HepG2 (cell line): ENCODE results near the gene DIMT1. TPM values are rescaled to one million over a fixed set of nuclear protein-coding genes. Genes with fewer than 3 reads are reported as not detected.

Experiments
- HMG20B ChIP-seq: conservative IDR thresholded peaks from 2 replicates; pipeline ENCODE4 v1.6.1; 2016; ENCODE audit warnings: missing genetic modification reagents, missing compliant biosample characterization
- HOXA5 ChIP-seq: sonication (generic); formaldehyde crosslinking; IDR thresholded peaks from 2 replicates; pipeline ENCODE4 v1.4.0; 2020; ENCODE audit warnings: missing genetic modification reagents
- MIXL1 ChIP-seq: IDR thresholded peaks from 2 replicates; pipeline ENCODE4 v1.6.1; 2016
- MXD3 ChIP-seq: IDR thresholded peaks from 2 replicates; pipeline ENCODE4 v1.6.1; 2016; ENCODE audit warnings: mild to moderate bottlenecking, missing biosample characterization, missing genetic modification reagents
- NFE2L1 ChIP-seq: sonication (generic); formaldehyde crosslinking; IDR thresholded peaks from 2 replicates; pipeline ENCODE4 v1.4.0; 2020; ENCODE audit warnings: missing genetic modification reagents, mild to moderate bottlenecking, borderline replicate concordance
- NR2F6 ChIP-seq, 2 experiments: IDR thresholded peaks; 2 replicates each; pipeline ENCODE4 v1.6.1; 2016; ENCODE audit warnings: antibody characterized with exemption in 1 of 2, mild to moderate bottlenecking in 1 of 2
- NRL ChIP-seq: sonication (generic); formaldehyde crosslinking; IDR thresholded peaks from 2 replicates; pipeline ENCODE4 v1.5.0; 2020; ENCODE audit warnings: missing genetic modification reagents, mild to moderate bottlenecking, moderate library complexity, borderline replicate concordance
- PHF5A ChIP-seq: IDR thresholded peaks from one replicate; pipeline ENCODE4 v1.6.1; 2018; ENCODE audit warnings: low read depth, missing genetic modification reagents; ENCODE audit not compliant: unreplicated experiment
- RAD21 ChIP-seq: fragments of 450-650 bp; formaldehyde crosslinking; IDR thresholded peaks from 2 replicates; pipeline ENCODE4 v1.5.0; 2020; ENCODE audit warnings: mild to moderate bottlenecking
- SYNCRIP ChIP-seq: fragments of 200-400 bp; formaldehyde crosslinking; IDR thresholded peaks from 2 replicates; pipeline ENCODE4 v1.6.1; 2018; ENCODE audit warnings: mild to moderate bottlenecking, low read depth, low read length; ENCODE audit not compliant: insufficient read depth
- THYN1 ChIP-seq: sonication (generic); formaldehyde crosslinking; IDR thresholded peaks from 2 replicates; pipeline ENCODE4 v1.8.1; 2023; ENCODE audit warnings: low read depth, mild to moderate bottlenecking, moderate library complexity, missing genetic modification reagents, borderline replicate concordance
- WIZ ChIP-seq: sonication (generic); formaldehyde crosslinking; IDR thresholded peaks from 2 replicates; pipeline ENCODE4 v1.5.1; 2020; ENCODE audit warnings: mild to moderate bottlenecking, missing genetic modification reagents
- ZMYM4 ChIP-seq: sonication (generic); formaldehyde crosslinking; IDR thresholded peaks from 2 replicates; pipeline ENCODE4 v1.8.1; 2023; ENCODE audit warnings: mild to moderate bottlenecking, missing genetic modification reagents
- ZNF12 ChIP-seq: sonication (generic); formaldehyde crosslinking; IDR thresholded peaks from 2 replicates; pipeline ENCODE4 v1.5.0; 2020; ENCODE audit warnings: missing genetic modification reagents
- ZNF17 ChIP-seq: sonication (generic); formaldehyde crosslinking; IDR thresholded peaks from 2 replicates; pipeline ENCODE4 v1.5.0; 2020; ENCODE audit warnings: mild to moderate bottlenecking, missing genetic modification reagents
- ZNF354B ChIP-seq: sonication (generic); formaldehyde crosslinking; IDR thresholded peaks from 2 replicates; pipeline ENCODE4 v1.8.0; 2022; ENCODE audit warnings: mild to moderate bottlenecking, missing genetic modification reagents
- ZNF564 ChIP-seq: sonication (generic); formaldehyde crosslinking; IDR thresholded peaks from 2 replicates; pipeline ENCODE4 v1.8.1; 2023; ENCODE audit warnings: mild to moderate bottlenecking, missing genetic modification reagents
- ZNF879 ChIP-seq: sonication (generic); formaldehyde crosslinking; IDR thresholded peaks from 2 replicates; pipeline ENCODE4 v1.8.1; 2023; ENCODE audit warnings: missing genetic modification reagents
- ZSCAN20 ChIP-seq: sonication (generic); formaldehyde crosslinking; IDR thresholded peaks from 2 replicates; pipeline ENCODE4 v1.4.0; 2020; ENCODE audit warnings: missing genetic modification reagents, mild to moderate bottlenecking, borderline replicate concordance
- polyA plus RNA-seq, 8 experiments: library from polyadenylated mRNA; depleted of rRNA in 3 of 8; stranded (reverse) in 7 of 8; unstranded in 1 of 8; fragments of >200 nt; fragmentation: Illumina TruSeq in 4 of 8; extraction: Trizol in 4 of 8; gene quantifications; 2 replicates each; pipeline versions ENCODE4 v1.2.1 to v1.2.3, GENCODE V29; 2011 to 2016; ENCODE audit warnings: low read depth in 4 of 8, missing spikeins in 1 of 8, mixed read lengths in 1 of 8; ENCODE audit not compliant: insufficient read depth in 1 of 8
- total RNA-seq, 5 experiments: library from RNA; depleted of rRNA; stranded (reverse); fragments of >200 nt; fragmentation: Illumina TruSeq; extraction: Trizol; gene quantifications; 2 replicates each; pipeline ENCODE4 v1.2.3, GENCODE V29; 2016; ENCODE audit warnings: low read depth in 1 of 5
- TF ChIP-seq, protein P1 (sequence below): IDR thresholded peaks from 2 replicates; pipeline ENCODE4 v1.6.1; 2016
- TF ChIP-seq, protein P2 (sequence below): sonication (generic); formaldehyde crosslinking; IDR thresholded peaks from 2 replicates; pipeline ENCODE4 v1.5.0; 2020; ENCODE audit warnings: mild to moderate bottlenecking, missing genetic modification reagents, borderline replicate concordance

The DIMT1 gene
- total and polyA plus RNA-seq, 2 of the 13 experiments (the other 11 are each of a cell fraction or from before 2014, with no cell fraction given): 16.1 to 35.2 TPM

GRCh38 chr5:62403411-62404250 is at the start of gene DIMT1 (continued):
- TF ChIP-seq NRL (CRISPR knock-in tag): peak; percentile 98
- no peak for TF ChIP-seq NFE2L1 (CRISPR knock-in tag)
- no peak for TF ChIP-seq ZSCAN20
- TF ChIP-seq ZNF12 (CRISPR knock-in tag): no peak; the same call in 1 of the 2 replicates
- TF ChIP-seq NR2F6 (IDR thresholded peaks at IDR 0.05): no peak
- peak; percentile 67; the same call in 1 of the 2 replicates for TF ChIP-seq NR2F6 (CRISPR knock-in tag; IDR thresholded peaks at IDR 0.05)
- peak; percentile 92 for TF ChIP-seq HOXA5 (CRISPR knock-in tag)
- no peak for TF ChIP-seq ZNF354B (CRISPR knock-in tag)
- no peak for TF ChIP-seq ZNF17 (CRISPR knock-in tag)
- 0 out of 2 replicates have a peak, but pooled peaks have one; percentile 9 for TF ChIP-seq ZNF879 (CRISPR knock-in tag)
- peak; percentile 72; the same call in 1 of the 2 replicates for TF ChIP-seq MIXL1 (CRISPR knock-in tag)
- no peak for TF ChIP-seq THYN1 (CRISPR knock-in tag)
- TF ChIP-seq HMG20B (CRISPR knock-in tag): no peak
- TF ChIP-seq PHF5A (CRISPR knock-in tag): peak; percentile 73
- TF ChIP-seq ZMYM4 (CRISPR knock-in tag): peak; percentile 81
- TF ChIP-seq, protein P1, sequence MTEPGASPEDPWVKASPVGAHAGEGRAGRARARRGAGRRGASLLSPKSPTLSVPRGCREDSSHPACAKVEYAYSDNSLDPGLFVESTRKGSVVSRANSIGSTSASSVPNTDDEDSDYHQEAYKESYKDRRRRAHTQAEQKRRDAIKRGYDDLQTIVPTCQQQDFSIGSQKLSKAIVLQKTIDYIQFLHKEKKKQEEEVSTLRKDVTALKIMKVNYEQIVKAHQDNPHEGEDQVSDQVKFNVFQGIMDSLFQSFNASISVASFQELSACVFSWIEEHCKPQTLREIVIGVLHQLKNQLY (CRISPR knock-in tag): 0 out of 2 replicates have a peak, but pooled peaks have one; percentile 37
- no peak for TF ChIP-seq SYNCRIP
- peak; percentile 97 for TF ChIP-seq MXD3 (CRISPR knock-in tag)
- TF ChIP-seq, protein P2, sequence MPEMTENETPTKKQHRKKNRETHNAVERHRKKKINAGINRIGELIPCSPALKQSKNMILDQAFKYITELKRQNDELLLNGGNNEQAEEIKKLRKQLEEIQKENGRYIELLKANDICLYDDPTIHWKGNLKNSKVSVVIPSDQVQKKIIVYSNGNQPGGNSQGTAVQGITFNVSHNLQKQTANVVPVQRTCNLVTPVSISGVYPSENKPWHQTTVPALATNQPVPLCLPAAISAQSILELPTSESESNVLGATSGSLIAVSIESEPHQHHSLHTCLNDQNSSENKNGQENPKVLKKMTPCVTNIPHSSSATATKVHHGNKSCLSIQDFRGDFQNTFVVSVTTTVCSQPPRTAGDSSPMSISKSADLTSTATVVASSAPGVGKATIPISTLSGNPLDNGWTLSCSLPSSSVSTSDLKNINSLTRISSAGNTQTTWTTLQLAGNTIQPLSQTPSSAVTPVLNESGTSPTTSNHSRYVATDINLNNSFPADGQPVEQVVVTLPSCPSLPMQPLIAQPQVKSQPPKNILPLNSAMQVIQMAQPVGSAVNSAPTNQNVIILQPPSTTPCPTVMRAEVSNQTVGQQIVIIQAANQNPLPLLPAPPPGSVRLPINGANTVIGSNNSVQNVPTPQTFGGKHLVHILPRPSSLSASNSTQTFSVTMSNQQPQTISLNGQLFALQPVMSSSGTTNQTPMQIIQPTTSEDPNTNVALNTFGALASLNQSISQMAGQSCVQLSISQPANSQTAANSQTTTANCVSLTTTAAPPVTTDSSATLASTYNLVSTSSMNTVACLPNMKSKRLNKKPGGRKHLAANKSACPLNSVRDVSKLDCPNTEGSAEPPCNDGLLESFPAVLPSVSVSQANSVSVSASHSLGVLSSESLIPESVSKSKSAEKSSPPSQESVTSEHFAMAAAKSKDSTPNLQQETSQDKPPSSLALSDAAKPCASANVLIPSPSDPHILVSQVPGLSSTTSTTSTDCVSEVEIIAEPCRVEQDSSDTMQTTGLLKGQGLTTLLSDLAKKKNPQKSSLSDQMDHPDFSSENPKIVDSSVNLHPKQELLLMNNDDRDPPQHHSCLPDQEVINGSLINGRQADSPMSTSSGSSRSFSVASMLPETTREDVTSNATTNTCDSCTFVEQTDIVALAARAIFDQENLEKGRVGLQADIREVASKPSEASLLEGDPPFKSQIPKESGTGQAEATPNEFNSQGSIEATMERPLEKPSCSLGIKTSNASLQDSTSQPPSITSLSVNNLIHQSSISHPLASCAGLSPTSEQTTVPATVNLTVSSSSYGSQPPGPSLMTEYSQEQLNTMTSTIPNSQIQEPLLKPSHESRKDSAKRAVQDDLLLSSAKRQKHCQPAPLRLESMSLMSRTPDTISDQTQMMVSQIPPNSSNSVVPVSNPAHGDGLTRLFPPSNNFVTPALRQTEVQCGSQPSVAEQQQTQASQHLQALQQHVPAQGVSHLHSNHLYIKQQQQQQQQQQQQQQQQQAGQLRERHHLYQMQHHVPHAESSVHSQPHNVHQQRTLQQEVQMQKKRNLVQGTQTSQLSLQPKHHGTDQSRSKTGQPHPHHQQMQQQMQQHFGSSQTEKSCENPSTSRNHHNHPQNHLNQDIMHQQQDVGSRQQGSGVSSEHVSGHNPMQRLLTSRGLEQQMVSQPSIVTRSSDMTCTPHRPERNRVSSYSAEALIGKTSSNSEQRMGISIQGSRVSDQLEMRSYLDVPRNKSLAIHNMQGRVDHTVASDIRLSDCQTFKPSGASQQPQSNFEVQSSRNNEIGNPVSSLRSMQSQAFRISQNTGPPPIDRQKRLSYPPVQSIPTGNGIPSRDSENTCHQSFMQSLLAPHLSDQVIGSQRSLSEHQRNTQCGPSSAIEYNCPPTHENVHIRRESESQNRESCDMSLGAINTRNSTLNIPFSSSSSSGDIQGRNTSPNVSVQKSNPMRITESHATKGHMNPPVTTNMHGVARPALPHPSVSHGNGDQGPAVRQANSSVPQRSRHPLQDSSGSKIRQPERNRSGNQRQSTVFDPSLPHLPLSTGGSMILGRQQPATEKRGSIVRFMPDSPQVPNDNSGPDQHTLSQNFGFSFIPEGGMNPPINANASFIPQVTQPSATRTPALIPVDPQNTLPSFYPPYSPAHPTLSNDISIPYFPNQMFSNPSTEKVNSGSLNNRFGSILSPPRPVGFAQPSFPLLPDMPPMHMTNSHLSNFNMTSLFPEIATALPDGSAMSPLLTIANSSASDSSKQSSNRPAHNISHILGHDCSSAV (CRISPR knock-in tag): 0 out of 2 replicates have a peak, but pooled peaks have one; percentile 60
- TF ChIP-seq RAD21 (CRISPR knock-in tag): peak; percentile 44; the same call in 1 of the 2 replicates
- TF ChIP-seq WIZ (CRISPR knock-in tag): no peak; the same call in 1 of the 2 replicates
- peak; percentile 69; the same call in 1 of the 2 replicates for TF ChIP-seq ZNF564 (CRISPR knock-in tag)
